Brain microvascular endothelial cell (primary cell): ENCODE measurements around the gene SYCP2.

Source experiments
- DNase-seq: peaks from one replicate; pipeline ENCODE4 v3.0.0-alpha.2; 2020
- H3K27ac ChIP-seq: fragments of 250-450 bp; sonication (Bioruptor Pico); 2 replicates; pipeline ENCODE4 v1.5.1; 2020; ENCODE audit warnings: mild to moderate bottlenecking, moderate library complexity
- H3K27me3 ChIP-seq: fragments of 250-450 bp; sonication (Bioruptor Pico); replicated peaks from 2 replicates; pipeline ENCODE4 v1.5.1; 2020; ENCODE audit warnings: mild to moderate bottlenecking
- H3K36me3 ChIP-seq: fragments of 250-450 bp; sonication (Bioruptor Pico); replicated peaks from 2 replicates; pipeline ENCODE4 v1.5.1; 2020; ENCODE audit warnings: mild to moderate bottlenecking
- H3K4me3 ChIP-seq: 2 replicates; pipeline ENCODE4 v1.5.1; 2011; ENCODE audit warnings: low read depth, mild to moderate bottlenecking, control low read depth, low read length, moderate library complexity
- CTCF ChIP-seq: IDR thresholded peaks from 2 replicates; pipeline ENCODE4 v1.5.1; 2011; ENCODE audit warnings: low read depth, mild to moderate bottlenecking, moderate library complexity, low read length, control low read depth, inconsistent platforms; ENCODE audit errors: missing control alignments
- in situ Hi-C: cut with HindIII; loops from 2 replicates; pipeline ENCODE4 v1.10.0; 2017; ENCODE audit warnings: low sequenced_read_pairs, low pct_ligation_motif_present

Gene SYCP2

DNA sequence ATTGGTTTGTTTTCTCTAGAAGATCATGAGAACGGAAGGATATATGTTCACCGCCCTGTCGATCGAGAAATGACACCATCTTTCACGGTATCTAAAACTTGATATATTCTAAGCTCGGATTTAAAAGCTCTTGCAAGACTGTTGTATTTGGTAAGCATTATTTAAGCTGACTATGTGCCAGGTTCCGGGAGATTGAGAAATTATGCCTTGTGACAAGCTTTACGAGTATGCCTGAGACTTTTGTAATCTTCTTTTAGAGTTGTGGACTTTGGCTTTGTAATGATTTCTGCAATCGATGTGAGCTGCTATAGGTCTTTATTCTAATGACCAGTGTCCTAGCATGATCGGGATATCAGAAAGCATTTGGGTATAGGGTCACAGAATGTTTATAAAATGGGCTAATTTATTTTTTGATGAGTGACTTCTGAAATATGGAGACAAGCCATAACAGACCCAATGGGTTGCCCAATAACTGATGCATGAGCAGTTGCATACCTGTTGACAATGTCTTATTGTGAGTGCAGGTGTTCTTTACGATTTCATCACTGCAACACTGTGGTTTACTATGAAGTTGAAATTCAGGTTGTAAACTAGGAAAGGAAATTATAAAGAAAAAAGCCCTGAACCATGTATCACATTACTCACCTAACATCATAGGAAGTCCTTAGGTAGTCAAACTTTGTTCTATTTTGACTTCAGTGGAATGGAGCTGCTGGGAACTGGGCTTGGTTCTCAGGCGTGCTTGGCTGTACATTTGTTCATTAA is 38.8 kb upstream of the SYCP2 start:
- TF ChIP-seq CTCF = no peak
- H3K27ac ChIP-seq = no peak overlapping the region
- in situ Hi-C loops = no loop called here
- H3K4me3 ChIP-seq = no peak overlapping the region
- no peaks in the 10 kb centered on the region for H3K36me3 ChIP-seq
- no peak for DNase-seq
- no peaks in the 10 kb centered on the region for H3K27me3 ChIP-seq

DNA sequence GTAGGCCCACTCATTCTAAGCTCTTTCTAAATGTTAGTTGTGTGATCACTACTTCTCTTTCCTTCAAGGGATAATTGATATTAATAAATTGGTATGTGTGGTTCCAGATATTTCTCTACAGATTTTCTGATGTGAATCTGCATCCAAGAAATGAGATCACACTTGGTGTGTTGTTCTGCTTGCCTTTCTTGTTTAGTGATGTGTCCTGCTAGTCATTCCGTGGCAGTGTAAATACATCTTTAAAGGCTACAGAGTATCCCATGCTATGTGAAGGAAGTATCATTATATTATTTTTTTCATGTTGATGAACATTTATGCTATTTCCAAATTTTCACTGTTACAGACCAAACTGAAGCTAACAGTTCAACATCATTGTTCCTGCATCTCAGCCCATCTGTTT is 38.0 kb upstream of the SYCP2 start:
- H3K27ac ChIP-seq = no peak overlapping the region
- H3K27me3 ChIP-seq = no peaks in the 10 kb centered on the region
- no peaks in the 10 kb centered on the region for H3K36me3 ChIP-seq
- H3K4me3 ChIP-seq = no peak overlapping the region
- no peak for TF ChIP-seq CTCF
- DNase-seq = no peak
- in situ Hi-C loops = no loop called here

- in situ Hi-C loops = no loop called here
- no peak for DNase-seq
- no peak for TF ChIP-seq CTCF
Observed at GRCh38 chr20:59966428-59966827, 33.0 kb upstream of the SYCP2 start.

GRCh38 chr20:59962155-59962554 is 28.7 kb upstream of the SYCP2 start:
- TF ChIP-seq CTCF = no peak
- no peaks in the 10 kb centered on the region for H3K27me3 ChIP-seq
- H3K4me3 ChIP-seq = no peak overlapping the region
- in situ Hi-C loops = no loop called here
- no peak for DNase-seq
- no peaks in the 10 kb centered on the region for H3K36me3 ChIP-seq
- no peak overlapping the region for H3K27ac ChIP-seq

More at GRCh38 chr20:59966428-59966827, 33.0 kb upstream of the SYCP2 start:
- no peak overlapping the region for H3K27ac ChIP-seq
- no peaks in the 10 kb centered on the region for H3K36me3 ChIP-seq
- H3K4me3 ChIP-seq = no peak overlapping the region
- no peaks in the 10 kb centered on the region for H3K27me3 ChIP-seq

DNA sequence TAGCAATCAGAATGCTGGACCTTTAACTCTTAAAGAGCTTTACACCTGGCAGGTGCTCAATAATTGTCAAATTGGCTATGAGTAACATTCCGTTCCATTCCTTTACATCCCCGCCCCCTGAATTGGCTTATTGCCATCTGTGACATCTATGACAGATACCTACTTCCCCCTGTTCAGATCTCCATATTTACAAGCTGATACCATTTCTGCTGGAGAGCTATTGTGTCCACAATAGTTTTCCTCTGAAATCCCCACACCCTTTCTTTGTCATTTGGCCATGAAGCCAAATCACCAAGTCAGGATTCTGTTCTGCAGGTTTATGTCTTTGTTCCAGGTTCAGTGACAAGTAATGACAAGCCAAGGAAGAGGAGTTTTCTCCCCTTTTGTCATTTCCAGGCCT is 28.0 kb upstream of the SYCP2 start:
- no peak for TF ChIP-seq CTCF
- Histone ChIP-seq H3K27me3 (no peaks in the 10 kb centered on the region), H3K36me3 (no peaks in the 10 kb centered on the region), H3K4me3 (no peak overlapping the region), H3K27ac (no peak overlapping the region)
- no peak for DNase-seq
- in situ Hi-C loops = no loop called here

DNA sequence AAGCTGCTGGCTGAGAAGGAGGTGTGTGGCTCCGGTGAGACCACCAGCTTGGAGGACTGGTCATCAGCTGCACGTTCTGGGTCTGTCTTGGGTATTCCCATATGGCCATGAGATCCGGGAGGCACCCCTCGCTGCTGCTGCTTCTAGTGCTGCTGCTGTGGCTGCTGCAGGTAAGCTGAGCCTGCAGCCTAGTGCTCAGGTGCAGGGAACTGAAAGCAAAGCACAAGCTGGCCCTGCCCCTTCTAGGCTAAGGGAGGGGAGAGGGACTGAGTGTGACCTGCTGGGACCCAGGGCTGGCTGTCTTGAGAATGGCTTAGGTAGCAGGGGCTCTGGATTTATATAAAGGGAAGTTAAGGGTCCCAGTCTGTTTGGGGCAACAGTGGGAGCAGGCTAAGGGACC is 25.2 kb upstream of the SYCP2 start:
- no peak for TF ChIP-seq CTCF
- in situ Hi-C loops = no loop called here

More for the DNA sequence above, 25.2 kb upstream of the SYCP2 start:
- DNase-seq = no peak
- no peaks in the 10 kb centered on the region for H3K36me3 ChIP-seq
- no peaks in the 10 kb centered on the region for H3K27me3 ChIP-seq
- H3K4me3 ChIP-seq = no peak overlapping the region
- no peak overlapping the region for H3K27ac ChIP-seq
